CD4-positive, CD25-positive, alpha-beta regulatory T cell (primary cell): ENCODE measurements around the gene TSPAN7. TPM values are rescaled to one million over a fixed set of nuclear protein-coding genes. Genes with fewer than 3 reads are reported as not detected.

Source experiments
- ATAC-seq, 2 donors: fragments of 150-1000 bp; cut with Tn5 transposase; one replicate each; pipeline ENCODE4 v1.10.0; 2021; ENCODE audit warnings: low read depth in 2 of 2, moderate number of reproducible peaks in 2 of 2, moderate library complexity in 1 of 2
- DNase-seq, 3 donors: peaks; one replicate each; pipeline versions ENCODE4 v3.0.0 to v3.0.0-alpha.2; 2012 to 2022; ENCODE audit warnings: mixed read lengths in 1 of 3
- H3K27ac ChIP-seq: one replicate; pipeline ENCODE4 v1.7.0; 2013; ENCODE audit warnings: mild to moderate bottlenecking, low read length; ENCODE audit not compliant: insufficient read depth, poor library complexity, severe bottlenecking
- H3K27me3 ChIP-seq: one replicate; pipeline ENCODE4 v1.7.0; 2013; ENCODE audit warnings: low read length; ENCODE audit not compliant: control insufficient read depth, insufficient read depth
- H3K36me3 ChIP-seq: one replicate; pipeline ENCODE4 v1.7.0; 2013; ENCODE audit warnings: mild to moderate bottlenecking, low read length, moderate library complexity; ENCODE audit not compliant: control insufficient read depth, insufficient read depth
- H3K4me1 ChIP-seq: 2 replicates; pipeline ENCODE4 v1.7.0; 2013; ENCODE audit warnings: mild to moderate bottlenecking, low read length; ENCODE audit not compliant: insufficient read depth, control insufficient read depth, poor library complexity, severe bottlenecking
- H3K4me3 ChIP-seq: one replicate; pipeline ENCODE4 v1.7.0; 2013; ENCODE audit warnings: low read depth, mild to moderate bottlenecking, low read length, moderate library complexity
- H3K9me3 ChIP-seq, 2 experiments: 1 replicate in 1 of 2; 2 replicates in 1 of 2; pipeline ENCODE4 v1.7.0; 2013; ENCODE audit warnings: low read length in 2 of 2, mild to moderate bottlenecking in 1 of 2, moderate library complexity in 1 of 2; ENCODE audit not compliant: control insufficient read depth in 2 of 2
- H3K27ac Mint-ChIP-seq, 3 donors: one replicate each; pipeline ENCODE4 v1.8.0; 2020 to 2022; ENCODE audit warnings: mild to moderate bottlenecking in 3 of 3, mixed read lengths in 3 of 3, moderate library complexity in 2 of 3
- H3K27me3 Mint-ChIP-seq: one replicate; pipeline ENCODE4 v1.8.0; 2022; ENCODE audit warnings: mild to moderate bottlenecking, mixed read lengths
- H3K36me3 Mint-ChIP-seq: one replicate; pipeline ENCODE4 v1.8.0; 2020; ENCODE audit warnings: mixed read lengths
- H3K4me1 Mint-ChIP-seq, 4 donors: one replicate each; pipeline ENCODE4 v1.8.0; 2020 to 2022; ENCODE audit warnings: mixed read lengths in 4 of 4, mild to moderate bottlenecking in 1 of 4
- H3K4me3 Mint-ChIP-seq, 4 donors: one replicate each; pipeline ENCODE4 v1.8.0; 2020 to 2022; ENCODE audit warnings: mild to moderate bottlenecking in 4 of 4, mixed read lengths in 4 of 4, moderate library complexity in 3 of 4
- H3K9me3 Mint-ChIP-seq, 7 donors: one replicate each; pipeline ENCODE4 v1.8.0; 2020 to 2022; ENCODE audit warnings: mixed read lengths in 7 of 7, mild to moderate bottlenecking in 3 of 7, moderate library complexity in 2 of 7
- polyA plus RNA-seq, 4 donors: library from polyadenylated mRNA; unstranded; fragments of 300-500 nt; fragmentation: Illumina TruSeq; gene quantifications; one replicate each; pipeline ENCODE4 v1.2.3, GENCODE V29; 2021
- total RNA-seq: library from RNA; stranded (reverse); gene quantifications from one replicate; pipeline ENCODE4 v1.2.3, GENCODE V29; 2022

The TSPAN7 gene
- total and polyA plus RNA-seq, 5 donors from 2014 or later, result 0.16 to 0.72 (median 0.20) TPM; not detected in 2

- H3K4me3 Mint-ChIP-seq, result no peak overlapping the region
- ATAC-seq (no peak), DNase-seq (no peak)
- Histone ChIP-seq H3K27ac (no peak overlapping the region), H3K36me3 (no peaks in the 10 kb centered on the region), H3K4me3 (no peak overlapping the region), H3K27me3 (no peaks in the 10 kb centered on the region), H3K9me3 (no peaks in the 10 kb centered on the region), H3K4me1 (no peaks in the 10 kb centered on the region)
- H3K9me3 Mint-ChIP-seq, result peaks cover 0 to 4% (median 0%) of the 10 kb centered on the region in 7 donors
- H3K27me3 Mint-ChIP-seq, result peaks cover 13% of the 10 kb centered on the region
- no peak overlapping the region for H3K27ac Mint-ChIP-seq
- no peaks in the 10 kb centered on the region for H3K36me3 Mint-ChIP-seq
- H3K4me1 Mint-ChIP-seq, result no peaks in the 10 kb centered on the region
Observed at GRCh38 chrX:38661103-38661441, 99.7 kb downstream of the TSPAN7 start.

DNA sequence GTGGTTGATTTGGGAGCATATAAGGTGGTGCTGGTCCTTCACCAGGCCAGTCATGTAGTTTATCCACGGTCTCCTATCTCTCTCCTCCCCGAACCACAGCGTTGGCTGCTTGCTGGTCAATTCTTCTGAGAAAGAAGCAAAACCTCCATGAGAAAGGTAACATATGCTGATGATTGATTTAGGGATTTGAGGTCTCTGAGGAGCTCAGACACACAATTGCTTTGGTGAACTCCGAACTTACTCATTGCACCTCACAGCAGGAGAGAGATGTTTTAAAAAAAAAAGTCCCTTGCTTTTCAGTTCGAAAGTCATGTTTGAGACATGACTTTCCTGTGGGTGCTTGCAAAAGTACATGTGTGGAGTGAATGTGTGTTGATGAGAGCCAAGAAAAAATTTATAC, 100.2 kb downstream of the TSPAN7 start:
- no peak overlapping the region for H3K27ac ChIP-seq
- DNase-seq (no peak), ATAC-seq (no peak)
- Mint-ChIP-seq H3K27me3 (peaks cover 14% of the 10 kb centered on the region), H3K27ac (no peak overlapping the region), H3K9me3 (peaks cover 0 to 4% (median 0%) of the 10 kb centered on the region in 7 donors), H3K36me3 (no peaks in the 10 kb centered on the region), H3K4me1 (no peaks in the 10 kb centered on the region), H3K4me3 (no peak overlapping the region)
- H3K27me3 ChIP-seq, result no peaks in the 10 kb centered on the region
- no peak overlapping the region for H3K4me3 ChIP-seq
- H3K4me1 ChIP-seq, result no peaks in the 10 kb centered on the region
- no peaks in the 10 kb centered on the region for H3K36me3 ChIP-seq
- H3K9me3 ChIP-seq, result no peaks in the 10 kb centered on the region

DNA sequence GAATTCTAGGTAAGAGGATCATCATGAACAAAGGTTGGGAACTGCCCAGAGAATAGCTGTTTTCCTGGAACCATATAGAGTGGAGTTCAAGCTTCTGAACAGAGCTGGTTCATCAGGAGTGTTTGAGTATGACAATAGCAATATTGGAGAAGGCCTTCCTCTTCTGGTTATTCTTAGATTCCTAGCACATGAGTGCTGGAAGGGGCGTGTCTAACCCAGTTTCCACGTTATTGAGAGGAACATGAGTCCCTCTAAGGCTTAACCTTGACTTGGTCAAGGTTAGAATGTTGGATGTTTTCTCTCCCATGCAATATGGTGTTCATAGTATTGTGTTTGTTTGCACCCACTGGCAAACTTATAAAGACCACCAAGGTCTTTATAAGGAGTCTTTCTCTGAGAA, 101.3 kb downstream of the TSPAN7 start:
- H3K4me3 ChIP-seq, result no peak overlapping the region
- Mint-ChIP-seq H3K27me3 (peaks cover 14% of the 10 kb centered on the region), H3K4me3 (no peak overlapping the region), H3K4me1 (no peaks in the 10 kb centered on the region), H3K27ac (no peak overlapping the region), H3K36me3 (no peaks in the 10 kb centered on the region), H3K9me3 (peaks cover 0 to 6% (median 0%) of the 10 kb centered on the region in 7 donors)
- no peaks in the 10 kb centered on the region for H3K36me3 ChIP-seq
- H3K27ac ChIP-seq, result no peak overlapping the region
- DNase-seq (no peak), ATAC-seq (no peak)
- no peaks in the 10 kb centered on the region for H3K9me3 ChIP-seq
- H3K4me1 ChIP-seq, result no peaks in the 10 kb centered on the region
- H3K27me3 ChIP-seq, result no peaks in the 10 kb centered on the region

DNA sequence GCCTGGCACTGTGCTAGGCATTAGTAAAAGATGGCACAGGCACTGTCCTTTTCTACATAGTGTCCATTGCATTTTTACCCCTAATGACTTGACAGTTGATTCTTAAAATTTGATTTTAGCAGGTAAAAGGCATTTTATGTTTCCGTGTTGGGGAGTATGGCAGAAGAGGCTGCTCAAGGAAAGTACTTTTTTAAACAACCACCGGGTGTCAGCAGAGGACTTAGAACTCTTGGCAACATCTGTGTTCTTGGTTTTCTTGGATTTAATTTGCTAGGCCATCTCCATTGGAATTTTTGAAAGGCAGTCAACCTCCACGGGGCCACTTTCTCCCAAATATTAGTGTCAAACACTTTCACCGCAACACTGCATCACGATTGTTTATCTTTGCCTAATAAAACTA, 102.9 kb downstream of the TSPAN7 start:
- no peak overlapping the region for H3K4me3 Mint-ChIP-seq
- H3K4me3 ChIP-seq, result no peak overlapping the region
- peaks cover 14% of the 10 kb centered on the region for H3K27me3 Mint-ChIP-seq
- no peaks in the 10 kb centered on the region for H3K36me3 ChIP-seq
- no peak for ATAC-seq
- peaks cover 0 to 4% (median under 1%) of the 10 kb centered on the region in 4 donors for H3K4me1 Mint-ChIP-seq
- H3K27ac ChIP-seq, result no peak overlapping the region
- H3K27me3 ChIP-seq, result no peaks in the 10 kb centered on the region
- DNase-seq, result peak in 1 of 3 donors; percentile 48
- peaks cover 0 to 6% (median 0%) of the 10 kb centered on the region in 7 donors for H3K9me3 Mint-ChIP-seq
- H3K9me3 ChIP-seq, result no peaks in the 10 kb centered on the region
- H3K36me3 Mint-ChIP-seq, result no peaks in the 10 kb centered on the region
- peaks cover 1% of the 10 kb centered on the region for H3K4me1 ChIP-seq
- no peak overlapping the region for H3K27ac Mint-ChIP-seq

DNA sequence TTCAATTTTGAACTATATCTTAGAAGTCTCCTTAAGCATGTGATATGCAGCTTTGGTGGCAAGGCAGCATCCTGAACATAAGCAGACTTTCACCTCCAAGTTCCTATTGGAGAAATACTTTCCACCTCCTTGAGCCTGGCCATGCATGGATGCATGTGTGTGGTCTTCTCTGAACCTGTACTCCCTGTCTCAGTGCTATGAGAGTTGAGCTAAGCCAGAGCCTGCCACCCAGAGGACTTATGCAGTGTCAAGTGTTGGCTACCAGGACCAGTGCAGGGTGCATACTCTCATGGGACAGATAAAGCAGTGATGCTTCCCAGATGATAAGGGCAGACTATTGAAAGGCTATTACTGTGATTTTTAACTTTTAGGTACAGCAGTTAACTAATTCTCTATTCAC, 105.6 kb downstream of the TSPAN7 start:
- peaks cover 0 to 6% (median 0%) of the 10 kb centered on the region in 7 donors for H3K9me3 Mint-ChIP-seq
- H3K27me3 ChIP-seq, result no peaks in the 10 kb centered on the region

DNA sequence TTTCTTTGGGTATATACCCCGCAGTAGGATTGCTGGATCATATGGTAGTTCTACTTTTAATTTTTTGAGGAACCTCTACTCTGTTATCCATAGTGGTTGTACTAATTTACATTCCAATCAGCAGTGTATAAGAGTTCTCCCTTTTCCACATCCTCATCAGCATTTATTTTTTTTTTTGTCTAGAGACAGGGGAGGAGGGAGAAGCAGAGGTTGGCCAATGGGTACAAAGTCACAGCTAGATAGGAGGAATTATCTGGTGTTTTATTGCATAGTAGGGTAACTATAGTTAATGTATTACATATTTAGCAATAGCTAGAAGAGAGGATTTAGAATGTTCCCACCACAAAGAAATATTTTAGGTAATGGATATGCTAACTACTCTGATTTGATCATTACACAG, 107.4 kb downstream of the TSPAN7 start:
- H3K9me3 ChIP-seq, result no peaks in the 10 kb centered on the region
- no peak overlapping the region for H3K4me3 Mint-ChIP-seq
- ATAC-seq (no peak), DNase-seq (no peak)
- H3K27ac Mint-ChIP-seq, result no peak overlapping the region
- peaks cover 0 to 11% (median 3%) of the 10 kb centered on the region in 4 donors for H3K4me1 Mint-ChIP-seq
- H3K27me3 ChIP-seq, result no peaks in the 10 kb centered on the region
- no peak overlapping the region for H3K4me3 ChIP-seq
- H3K9me3 Mint-ChIP-seq, result peaks cover 0 to 6% (median 0%) of the 10 kb centered on the region in 7 donors
- no peak overlapping the region for H3K27ac ChIP-seq
- H3K36me3 ChIP-seq, result no peaks in the 10 kb centered on the region
- peaks cover 4% of the 10 kb centered on the region for H3K27me3 Mint-ChIP-seq
- H3K4me1 ChIP-seq, result peaks cover 6% of the 10 kb centered on the region
- no peaks in the 10 kb centered on the region for H3K36me3 Mint-ChIP-seq

More for the DNA sequence above, 105.6 kb downstream of the TSPAN7 start:
- no peaks in the 10 kb centered on the region for H3K36me3 ChIP-seq
- Mint-ChIP-seq H3K4me3 (no peak overlapping the region), H3K36me3 (no peaks in the 10 kb centered on the region), H3K4me1 (peaks cover 0 to 11% (median 3%) of the 10 kb centered on the region in 4 donors), H3K27me3 (peaks cover 9% of the 10 kb centered on the region), H3K27ac (no peak overlapping the region)
- no peaks in the 10 kb centered on the region for H3K9me3 ChIP-seq
- no peak overlapping the region for H3K4me3 ChIP-seq
- no peak overlapping the region for H3K27ac ChIP-seq
- H3K4me1 ChIP-seq, result peaks cover 6% of the 10 kb centered on the region
- DNase-seq (no peak), ATAC-seq (no peak)

DNA sequence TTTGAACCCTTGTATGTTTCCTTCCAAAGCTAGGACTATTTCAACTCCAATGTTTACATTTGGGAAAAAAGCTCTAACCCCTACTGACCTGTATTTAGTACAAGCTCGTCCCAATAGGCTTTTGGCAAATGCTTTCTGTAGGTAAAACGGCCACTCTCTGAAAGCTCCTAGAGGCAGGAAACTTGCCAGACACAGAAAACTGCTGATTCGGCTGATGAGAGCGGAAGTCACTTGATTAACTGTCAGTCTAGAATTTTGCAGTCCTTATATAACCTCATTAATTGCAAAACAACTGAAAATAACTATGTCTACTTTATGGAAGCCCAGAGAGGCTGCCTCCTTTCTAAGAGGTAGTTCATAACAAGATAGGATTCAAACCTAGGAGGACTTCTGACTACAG, 108.1 kb downstream of the TSPAN7 start:
- ATAC-seq (peak; percentile 57 to 71), DNase-seq (peak in 2 of 3 donors; percentile 16 to 65)
- Histone ChIP-seq H3K27ac (no peak overlapping the region), H3K4me3 (no peak overlapping the region), H3K36me3 (no peaks in the 10 kb centered on the region), H3K27me3 (no peaks in the 10 kb centered on the region), H3K4me1 (peaks cover 6% of the 10 kb centered on the region), H3K9me3 (no peaks in the 10 kb centered on the region)
- peaks cover 4% of the 10 kb centered on the region for H3K27me3 Mint-ChIP-seq
- peaks cover 0 to 11% (median 3%) of the 10 kb centered on the region in 4 donors for H3K4me1 Mint-ChIP-seq
- H3K4me3 Mint-ChIP-seq, result peak overlapping the region in 1 of 4 donors; percentile 5
- no peaks in the 10 kb centered on the region for H3K36me3 Mint-ChIP-seq
- peak overlapping the region in 1 of 3 donors; percentile 18 for H3K27ac Mint-ChIP-seq
- peaks cover 0 to 6% (median 0%) of the 10 kb centered on the region in 7 donors for H3K9me3 Mint-ChIP-seq

GRCh38 chrX:38672646-38673045, 111.3 kb downstream of the TSPAN7 start:
- Mint-ChIP-seq H3K27ac (no peak overlapping the region), H3K4me3 (no peak overlapping the region), H3K27me3 (peaks cover 4% of the 10 kb centered on the region), H3K4me1 (peaks cover 0 to 11% (median 3%) of the 10 kb centered on the region in 4 donors), H3K36me3 (no peaks in the 10 kb centered on the region), H3K9me3 (peaks cover 0 to 1% (median 0%) of the 10 kb centered on the region in 7 donors)
- no peaks in the 10 kb centered on the region for H3K36me3 ChIP-seq
- no peaks in the 10 kb centered on the region for H3K27me3 ChIP-seq
- DNase-seq, result no peak
- peaks cover 6% of the 10 kb centered on the region for H3K4me1 ChIP-seq
- no peak overlapping the region for H3K27ac ChIP-seq
- no peaks in the 10 kb centered on the region for H3K9me3 ChIP-seq
- ATAC-seq, result no peak
- H3K4me3 ChIP-seq, result no peak overlapping the region
